HG02678 (cell line): ENCODE results near the gene CCSER2.
"Not testable (repeated sequence)": the region's sequence is repeated elsewhere in the genome, so short reads cannot be mapped to it uniquely, and the experiment has no call there.

ENCODE experiments used
- ATAC-seq: cut with Tn5 transposase; IDR thresholded peaks from one replicate; pipeline ENCODE4 v1.9.1; 2021; ENCODE audit warnings: mild to moderate bottlenecking, moderate library complexity; ENCODE audit not compliant: unreplicated experiment

CCSER2 gene, protein sequence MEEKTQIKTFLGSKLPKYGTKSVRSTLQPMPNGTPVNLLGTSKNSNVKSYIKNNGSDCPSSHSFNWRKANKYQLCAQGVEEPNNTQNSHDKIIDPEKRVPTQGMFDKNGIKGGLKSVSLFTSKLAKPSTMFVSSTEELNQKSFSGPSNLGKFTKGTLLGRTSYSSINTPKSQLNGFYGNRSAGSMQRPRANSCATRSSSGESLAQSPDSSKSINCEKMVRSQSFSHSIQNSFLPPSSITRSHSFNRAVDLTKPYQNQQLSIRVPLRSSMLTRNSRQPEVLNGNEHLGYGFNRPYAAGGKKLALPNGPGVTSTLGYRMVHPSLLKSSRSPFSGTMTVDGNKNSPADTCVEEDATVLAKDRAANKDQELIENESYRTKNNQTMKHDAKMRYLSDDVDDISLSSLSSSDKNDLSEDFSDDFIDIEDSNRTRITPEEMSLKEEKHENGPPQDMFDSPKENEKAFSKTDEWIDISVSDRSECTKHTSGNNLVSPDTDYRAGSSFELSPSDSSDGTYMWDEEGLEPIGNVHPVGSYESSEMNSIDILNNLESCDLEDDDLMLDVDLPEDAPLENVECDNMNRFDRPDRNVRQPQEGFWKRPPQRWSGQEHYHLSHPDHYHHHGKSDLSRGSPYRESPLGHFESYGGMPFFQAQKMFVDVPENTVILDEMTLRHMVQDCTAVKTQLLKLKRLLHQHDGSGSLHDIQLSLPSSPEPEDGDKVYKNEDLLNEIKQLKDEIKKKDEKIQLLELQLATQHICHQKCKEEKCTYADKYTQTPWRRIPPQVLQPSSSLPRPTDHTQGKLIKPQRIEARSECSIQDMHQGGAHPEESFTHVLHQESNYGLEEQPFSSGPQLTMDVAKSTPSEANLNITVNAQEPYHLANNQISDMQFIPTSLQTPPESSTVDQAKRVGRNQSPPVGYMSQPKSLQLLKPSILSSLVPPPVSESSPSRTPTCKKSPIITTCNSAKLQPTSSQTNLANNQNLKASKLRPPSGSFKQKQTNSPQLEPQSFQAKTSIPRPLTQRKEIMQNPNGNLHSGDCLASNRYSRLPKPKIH

DNA sequence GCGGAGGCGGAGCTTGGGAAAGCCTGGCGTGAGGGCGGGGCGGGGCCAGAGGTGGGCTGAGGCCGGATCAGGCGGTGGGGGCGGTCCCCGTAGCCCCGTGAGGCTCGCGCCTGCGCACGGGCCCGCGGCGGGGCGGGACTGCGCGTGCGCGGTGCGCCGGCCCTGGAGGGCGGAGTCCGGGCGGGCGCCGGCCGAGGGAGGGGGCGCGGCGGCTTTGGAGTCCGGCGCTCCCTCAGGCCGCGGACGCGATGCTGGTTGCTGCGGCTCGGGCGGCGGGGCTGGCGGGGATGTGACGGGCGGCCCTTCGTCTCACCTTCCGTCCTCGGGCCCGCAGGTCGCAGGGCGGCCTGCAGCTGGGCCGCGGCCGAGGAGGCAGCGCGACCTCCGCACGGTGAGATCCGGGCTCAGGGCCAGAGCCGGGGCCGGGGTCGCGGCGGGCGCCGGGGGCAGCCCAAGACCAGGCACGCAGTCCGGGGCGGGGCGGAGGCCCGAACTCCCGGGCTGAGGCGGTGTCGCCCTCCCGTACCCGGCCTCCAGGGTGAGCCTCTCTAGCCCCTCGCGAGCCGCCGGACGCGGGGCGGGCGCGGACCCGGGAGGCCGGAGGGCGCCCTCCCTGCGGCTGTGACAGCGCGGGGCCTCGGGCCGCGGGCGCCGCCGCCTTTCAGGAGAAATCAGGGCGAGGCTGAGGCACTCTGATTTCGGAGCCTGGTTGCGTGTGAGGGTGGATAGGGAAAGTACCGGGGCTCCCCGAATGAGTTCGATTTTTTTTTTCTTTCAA, at the start of gene CCSER2:
Gene CCSER2, plus strand, starts transcription at position 172 of the 778 bp plus-strand sequence. CDS start 42,464 bp downstream, outside the sequence.
- ATAC-seq: peak; percentile 57

DNA sequence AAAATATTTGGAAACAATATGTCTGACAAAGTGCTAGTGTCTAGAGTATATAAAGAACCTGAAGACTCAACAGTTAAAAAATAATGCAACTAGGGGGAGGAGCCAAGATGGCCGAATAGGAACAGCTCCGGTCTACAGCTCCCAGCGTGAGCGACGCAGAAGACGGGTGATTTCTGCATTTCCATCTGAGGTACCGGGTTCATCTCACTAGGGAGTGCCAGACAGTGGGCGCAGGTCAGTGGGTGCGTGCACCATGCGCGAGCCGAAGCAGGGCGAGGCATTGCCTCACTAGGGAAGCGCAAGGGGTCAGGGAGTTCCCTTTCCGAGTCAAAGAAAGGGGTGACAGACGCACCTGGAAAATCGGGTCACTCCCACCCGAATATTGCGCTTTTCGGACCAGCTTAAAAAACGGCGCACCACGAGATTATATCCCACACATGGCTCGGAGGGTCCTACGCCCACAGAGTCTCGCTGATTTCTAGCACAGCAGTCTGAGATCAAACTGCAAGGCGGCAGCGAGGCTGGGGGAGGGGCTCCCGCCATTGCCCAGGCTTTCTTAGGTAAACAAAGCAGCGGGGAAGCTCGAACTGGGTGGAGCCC, 48.4 kb upstream of the CCSER2 start:
- not testable (repeated sequence) for ATAC-seq

DNA sequence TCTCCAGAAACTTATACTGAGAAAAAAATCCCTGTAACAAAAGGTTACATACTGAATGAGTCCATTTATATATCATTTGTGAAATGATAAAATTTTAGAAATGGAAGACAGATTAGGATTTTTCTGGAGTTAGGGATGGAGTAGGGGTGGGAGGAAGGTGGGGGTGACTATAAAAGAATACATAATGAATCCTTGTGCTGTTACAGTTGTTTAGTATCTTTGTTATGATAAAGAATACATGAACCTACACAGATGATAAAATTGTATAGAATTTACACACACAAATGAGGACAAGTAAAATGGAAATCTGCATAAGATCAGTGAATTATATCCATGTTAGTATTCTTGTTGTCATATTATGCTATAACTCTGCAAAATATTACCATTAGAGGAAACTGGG, 41.7 kb upstream of the CCSER2 start:
- no peak for ATAC-seq

DNA sequence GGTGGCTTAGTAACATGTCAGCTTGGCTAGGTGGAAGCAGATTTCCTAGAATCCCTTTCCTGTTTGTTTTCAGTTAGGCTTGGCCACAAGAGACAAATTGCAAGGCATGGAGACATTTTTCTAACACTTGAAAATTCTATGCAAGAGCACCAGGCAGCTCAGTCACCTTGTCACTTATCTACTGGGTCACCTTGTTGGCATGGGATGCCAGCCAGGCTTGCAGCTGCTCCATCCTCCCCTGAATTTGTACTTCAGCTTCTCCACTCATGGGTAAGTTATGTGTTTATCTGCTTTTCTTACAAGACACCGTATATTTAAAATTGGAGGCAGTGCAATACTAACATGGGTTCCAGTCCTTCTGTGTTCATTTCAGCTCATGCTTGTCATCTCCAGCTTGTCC, 40.2 kb upstream of the CCSER2 start:
- ATAC-seq: no peak

DNA sequence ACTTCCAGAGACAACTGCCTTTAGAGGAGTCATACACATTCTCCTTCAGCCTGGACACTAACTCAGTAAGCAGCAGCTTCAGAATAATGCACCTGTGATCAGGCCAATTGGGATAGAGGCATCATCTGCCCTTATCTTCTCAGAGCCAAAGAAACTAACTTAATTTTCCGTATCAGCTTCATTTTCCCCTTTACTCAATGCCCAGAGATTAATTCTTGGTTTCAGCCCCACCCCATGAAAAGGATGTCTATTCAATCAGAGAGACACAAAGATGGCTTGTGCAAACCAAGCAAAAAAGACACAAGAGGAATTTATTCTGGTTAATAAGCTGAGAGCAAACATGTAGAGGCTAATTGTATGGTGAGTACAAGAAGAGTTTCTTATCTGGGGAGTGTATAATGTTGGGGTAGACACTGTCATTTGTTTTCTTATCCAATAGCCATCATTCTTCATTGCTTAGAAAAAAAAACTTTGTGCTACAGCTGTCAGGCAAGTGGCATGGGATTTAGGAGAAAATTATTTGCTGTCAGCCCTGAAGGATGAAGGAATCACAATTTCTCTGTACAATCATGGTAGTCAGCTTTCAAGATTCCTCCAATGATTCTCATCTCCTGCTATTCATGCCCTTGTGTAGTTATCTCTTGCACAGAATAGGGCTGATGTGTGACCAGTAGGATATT, 38.7 kb upstream of the CCSER2 start:
- ATAC-seq: no peak

GRCh38 chr10:84290235-84290634, 38.2 kb upstream of the CCSER2 start:
- no peak for ATAC-seq

DNA sequence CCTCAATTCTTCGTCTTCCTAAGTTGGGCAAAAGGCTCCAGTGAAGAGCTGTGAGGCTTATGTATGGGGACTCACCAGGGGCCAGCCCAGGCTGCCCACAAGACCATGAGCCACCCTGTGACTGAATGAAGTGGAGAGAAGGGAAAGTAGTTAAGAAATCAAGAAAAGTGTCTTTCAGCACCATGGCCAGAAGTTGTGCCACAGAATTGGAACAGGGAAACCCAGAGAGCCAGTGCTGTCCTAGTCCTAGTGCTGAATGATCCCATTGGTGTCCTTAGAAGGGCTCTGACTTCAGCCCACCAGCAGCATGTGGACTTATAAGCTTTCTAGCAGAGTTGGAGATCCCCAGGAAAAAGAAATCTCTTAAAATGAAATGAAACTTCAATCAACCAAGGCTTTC, 37.0 kb upstream of the CCSER2 start:
- ATAC-seq: no peak

DNA sequence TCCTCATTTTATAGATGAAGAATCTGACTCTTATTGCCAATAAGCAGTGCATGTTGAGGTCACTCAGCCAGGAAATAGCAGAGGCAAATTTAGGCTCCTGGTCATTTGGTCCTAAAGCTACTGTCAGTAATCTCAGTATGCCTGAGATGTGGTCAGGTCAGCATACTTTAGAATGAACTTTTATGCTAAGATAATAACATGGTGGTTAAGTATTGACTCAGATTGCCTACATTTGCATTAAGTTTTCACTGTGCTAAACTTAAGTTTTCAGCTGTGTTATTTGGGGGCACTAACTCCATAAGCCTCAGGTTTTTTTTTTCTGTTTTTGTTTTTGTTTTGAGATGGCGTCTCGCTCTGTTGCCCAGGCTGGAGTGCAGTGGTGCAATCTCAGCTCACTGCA, 35.9 kb upstream of the CCSER2 start:
- no peak for ATAC-seq

DNA sequence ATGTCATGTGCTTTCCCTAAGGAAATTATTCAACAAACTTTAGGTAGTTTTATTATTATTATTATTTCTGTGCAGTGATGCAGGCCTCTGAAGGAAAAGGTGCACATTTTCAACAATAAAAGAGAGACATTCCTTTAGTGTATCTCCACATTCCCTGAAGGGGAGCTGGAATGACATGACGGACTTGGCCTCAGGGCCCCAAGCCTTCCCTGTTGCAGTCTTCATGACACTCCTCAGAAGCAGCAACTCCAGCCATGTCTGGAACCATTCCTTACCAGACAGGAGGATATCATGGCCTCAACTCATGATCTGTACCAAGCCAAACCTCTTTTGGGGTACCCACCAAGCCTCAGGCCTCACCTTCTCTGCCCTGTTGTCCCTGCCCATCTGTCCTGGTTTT, 35.2 kb upstream of the CCSER2 start:
- no peak for ATAC-seq

DNA sequence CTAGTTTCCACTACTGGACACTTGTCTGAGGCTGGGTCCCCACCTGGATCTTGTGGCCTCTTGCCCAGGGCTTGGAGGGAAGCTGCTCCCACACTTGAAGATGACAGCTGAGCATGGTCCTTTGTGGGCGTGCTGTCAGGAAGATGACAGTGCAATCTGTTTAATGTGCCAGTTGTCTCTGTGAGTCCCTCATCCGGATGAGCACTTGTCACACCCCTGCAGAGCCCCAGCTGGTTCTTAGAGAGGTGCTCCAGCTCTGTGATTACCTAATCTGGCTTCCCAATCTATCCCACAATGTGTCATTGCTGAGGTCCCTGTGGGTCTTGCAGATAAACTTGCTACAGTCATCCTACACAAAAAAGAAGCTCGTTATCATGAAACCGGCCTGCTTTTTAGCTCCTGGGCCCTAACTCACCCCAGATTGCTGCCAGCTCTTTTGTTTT, 34.8 kb upstream of the CCSER2 start:
- ATAC-seq: no peak

- ATAC-seq: peak; percentile 65
Observed at GRCh38 chr10:84294766-84295447, 33.5 kb upstream of the CCSER2 start.

- ATAC-seq: no peak
Observed at GRCh38 chr10:84296091-84296981, 32.1 kb upstream of the CCSER2 start.

GRCh38 chr10:84298057-84298456, 30.3 kb upstream of the CCSER2 start:
- no peak for ATAC-seq

DNA sequence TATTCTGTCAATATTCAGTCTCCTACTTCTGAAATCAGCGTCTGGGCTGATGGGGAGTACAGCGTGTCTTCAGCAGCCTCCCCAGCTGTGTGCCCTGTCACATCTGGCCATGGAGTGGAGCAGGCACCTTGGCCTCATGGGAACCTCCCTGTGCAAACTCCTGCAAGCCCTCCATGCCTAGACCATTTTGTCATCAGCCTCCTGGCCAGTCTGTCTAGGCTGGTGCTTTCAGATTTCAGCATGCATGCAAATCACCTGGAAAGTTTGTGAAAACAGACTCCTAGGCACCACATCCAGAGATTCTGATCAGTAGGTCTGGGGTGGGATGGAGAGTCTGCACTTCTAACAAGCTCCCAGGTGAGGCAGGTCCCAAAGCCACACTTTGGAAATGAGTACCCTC, 26.2 kb upstream of the CCSER2 start:
- no peak for ATAC-seq

DNA sequence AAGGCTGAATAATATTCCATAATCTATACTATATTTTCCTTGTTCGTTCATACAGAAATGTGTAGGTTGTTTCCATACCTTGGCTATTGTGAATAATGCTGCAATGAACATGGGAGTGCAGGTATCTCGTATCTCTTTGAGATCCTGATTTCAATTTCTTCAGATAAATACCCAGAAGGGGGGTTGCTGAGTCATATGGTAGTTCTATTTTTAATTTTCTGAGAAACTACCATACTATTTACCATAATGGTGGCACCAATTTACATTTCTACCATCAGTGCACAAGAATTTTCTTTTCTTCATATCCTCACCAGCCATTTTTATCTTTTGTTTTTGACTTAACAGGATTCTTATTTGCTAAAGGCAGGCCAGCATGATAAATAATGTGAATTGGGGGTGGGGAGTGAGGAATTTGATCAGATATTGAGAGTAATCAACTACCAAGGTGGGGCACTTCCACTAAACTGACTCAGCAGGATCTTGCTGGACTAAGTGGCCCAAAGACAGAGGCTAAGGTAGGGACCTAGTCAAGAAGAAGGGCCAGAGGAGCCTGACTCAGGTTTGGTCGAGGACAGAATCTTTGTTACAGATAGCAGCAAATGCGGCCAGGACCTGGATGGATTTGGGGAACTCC, 21.5 kb upstream of the CCSER2 start:
- no peak for ATAC-seq

- no peak for ATAC-seq
Observed at GRCh38 chr10:84308021-84308420, 20.4 kb upstream of the CCSER2 start.

GRCh38 chr10:84308481-84309304, 19.7 kb upstream of the CCSER2 start:
- ATAC-seq: no peak
